HEK293 (cell line): ENCODE measurements around the gene MIR17HG.

Experiments
- CTCF ChIA-PET: fragments of 350-600 bp; formaldehyde crosslinking; extraction: SDS; loops from one replicate; lab custom pipeline; 2021; ENCODE audit warnings: antibody characterized with exemption; lab: Yijun Ruan, JAX
- POLR2A ChIA-PET: fragments of 300-600 bp; formaldehyde crosslinking; extraction: SDS; loops from one replicate; lab custom pipeline; 2020; ENCODE audit warnings: antibody characterized with exemption, inconsistent platforms; lab: Yijun Ruan, JAX
- H3K27ac ChIP-seq: fragments of 200-500 bp; sonication (Bioruptor generic); 2 replicates; pipeline ENCODE4 v1.5.1; 2014; ENCODE audit warnings: low read depth, low read length, control low read depth, inconsistent platforms; ENCODE audit errors: extremely low read depth
- H3K36me3 ChIP-seq, 2 experiments: fragments of 200-500 bp in 1 of 2; sonication (Bioruptor generic) in 1 of 2; 1 replicate in 1 of 2; 2 replicates in 1 of 2; pipeline ENCODE4 v1.5.1; 2014 to 2017; ENCODE audit warnings: inconsistent platforms in 2 of 2, low read length in 2 of 2; ENCODE audit not compliant: control insufficient read depth in 2 of 2, insufficient read depth in 1 of 2
- H3K4me1 ChIP-seq: fragments of 200-500 bp; sonication (Bioruptor generic); 2 replicates; pipeline ENCODE4 v1.5.1; 2014; ENCODE audit warnings: mild to moderate bottlenecking, low read length, inconsistent platforms; ENCODE audit not compliant: control insufficient read depth, insufficient read depth
- H3K4me3 ChIP-seq: 2 replicates; pipeline ENCODE4 v1.5.1; 2011; ENCODE audit warnings: low read depth, mild to moderate bottlenecking, control low read depth, low read length, moderate library complexity
- H3K9me3 ChIP-seq: fragments of 200-500 bp; sonication (Bioruptor generic); 2 replicates; pipeline ENCODE4 v1.5.1; 2014; ENCODE audit warnings: low read depth, low read length, inconsistent platforms; ENCODE audit not compliant: control insufficient read depth, insufficient read depth
- CTCF ChIP-seq: fragments of 450-650 bp; formaldehyde crosslinking; IDR thresholded peaks from 2 replicates; pipeline ENCODE4 v1.5.1; 2016; ENCODE audit warnings: missing biosample characterization, missing genetic modification characterization
- EGR2 ChIP-seq: fragments of 450-650 bp; formaldehyde crosslinking; IDR thresholded peaks from 2 replicates; pipeline ENCODE4 v1.5.1; 2016; ENCODE audit warnings: low read depth, missing biosample characterization, missing genetic modification characterization
- SCRT2 ChIP-seq: fragments of 450-650 bp; formaldehyde crosslinking; IDR thresholded peaks from 2 replicates; pipeline ENCODE4 v1.5.1; 2016; ENCODE audit warnings: missing biosample characterization, missing genetic modification characterization
- ZBTB21 ChIP-seq: fragments of 450-650 bp; formaldehyde crosslinking; IDR thresholded peaks from 2 replicates; pipeline ENCODE4 v1.5.1; 2017; ENCODE audit warnings: missing biosample characterization, missing genetic modification characterization
- ZBTB6 ChIP-seq: fragments of 450-650 bp; formaldehyde crosslinking; IDR thresholded peaks from 2 replicates; pipeline ENCODE4 v1.5.1; 2017; ENCODE audit warnings: missing biosample characterization, missing genetic modification characterization
- ZNF112 ChIP-seq: fragments of 450-650 bp; formaldehyde crosslinking; IDR thresholded peaks from 2 replicates; pipeline ENCODE4 v1.5.0; 2017; ENCODE audit warnings: missing biosample characterization, missing genetic modification characterization
- ZNF354C ChIP-seq: fragments of 450-650 bp; formaldehyde crosslinking; IDR thresholded peaks from 2 replicates; pipeline ENCODE4 v1.5.1; 2016; ENCODE audit warnings: missing biosample characterization, missing genetic modification characterization, low read depth, borderline replicate concordance
- ZNF501 ChIP-seq: fragments of 450-650 bp; formaldehyde crosslinking; IDR thresholded peaks from 2 replicates; pipeline ENCODE4 v1.5.1; 2016; ENCODE audit warnings: missing biosample characterization, missing genetic modification characterization
- ZNF514 ChIP-seq: fragments of 450-650 bp; formaldehyde crosslinking; IDR thresholded peaks from 2 replicates; pipeline ENCODE4 v1.5.1; 2016; ENCODE audit warnings: missing biosample characterization, missing genetic modification characterization
- ZNF560 ChIP-seq: fragments of 450-650 bp; formaldehyde crosslinking; IDR thresholded peaks from 2 replicates; pipeline ENCODE4 v1.5.1; 2017; ENCODE audit warnings: missing biosample characterization, missing genetic modification characterization, borderline replicate concordance
- ZNF571 ChIP-seq: fragments of 450-650 bp; formaldehyde crosslinking; IDR thresholded peaks from 2 replicates; pipeline ENCODE4 v1.5.0; 2017; ENCODE audit warnings: missing biosample characterization, missing genetic modification characterization
- ZNF629 ChIP-seq: fragments of 450-650 bp; formaldehyde crosslinking; IDR thresholded peaks from 2 replicates; pipeline ENCODE4 v1.5.1; 2017; ENCODE audit warnings: missing biosample characterization, missing genetic modification characterization
- ZNF791 ChIP-seq: fragments of 450-650 bp; formaldehyde crosslinking; IDR thresholded peaks from 2 replicates; pipeline ENCODE4 v1.5.1; 2016; ENCODE audit warnings: missing biosample characterization, missing genetic modification characterization

MIR17HG gene

GRCh38 chr13:91353494-91353893 is 6.0 kb downstream of the MIR17HG start:
- ChIA-PET POLR2A (no interaction called here), CTCF (no interaction called here)

GRCh38 chr13:91355099-91355825 is 7.8 kb downstream of the MIR17HG start:
- H3K36me3 ChIP-seq: peaks cover 0 to 82% of the 10 kb centered on the region in 2 experiments; a peak in 1 of 3 replicates
- no peak overlapping the region for H3K27ac ChIP-seq
- H3K4me1 ChIP-seq: no peaks in the 10 kb centered on the region
- no peak overlapping the region for H3K4me3 ChIP-seq
- CTCF ChIA-PET: no interaction called here
- no peaks in the 10 kb centered on the region for H3K9me3 ChIP-seq
- no peak for TF ChIP-seq ZNF629
- POLR2A ChIA-PET: no interaction called here

More at GRCh38 chr13:91353494-91353893, 6.0 kb downstream of the MIR17HG start:
- no peak for TF ChIP-seq ZNF571 (tag by site-specific recombination)
- TF ChIP-seq ZNF501 (tag by site-specific recombination): no peak
- no peak for TF ChIP-seq ZNF514 (tag by site-specific recombination)
- TF ChIP-seq ZBTB6: no peak
- TF ChIP-seq ZNF791 (tag by site-specific recombination): no peak
- no peak for TF ChIP-seq ZNF560 (tag by site-specific recombination)
- no peak for TF ChIP-seq CTCF (tag by site-specific recombination)
- TF ChIP-seq ZNF112 (tag by site-specific recombination): no peak
- TF ChIP-seq EGR2 (tag by site-specific recombination): no peak
- TF ChIP-seq ZNF354C (tag by site-specific recombination): no peak
- Histone ChIP-seq H3K9me3 (no peaks in the 10 kb centered on the region), H3K36me3 (peaks cover 0 to 96% of the 10 kb centered on the region in 2 experiments; a peak in 1 of 3 replicates), H3K27ac (no peak overlapping the region), H3K4me1 (no peaks in the 10 kb centered on the region), H3K4me3 (no peak overlapping the region)

- Histone ChIP-seq H3K9me3 (no peaks in the 10 kb centered on the region), H3K36me3 (peaks cover 0 to 74% of the 10 kb centered on the region in 2 experiments; a peak in 1 of 3 replicates), H3K4me3 (no peak overlapping the region), H3K27ac (no peak overlapping the region), H3K4me1 (no peaks in the 10 kb centered on the region)
- ChIA-PET CTCF (no interaction called here), POLR2A (no interaction called here)
- TF ChIP-seq ZBTB21 (tag by site-specific recombination) (no peak), SCRT2 (tag by site-specific recombination) (peak; percentile 61)
Measured at GRCh38 chr13:91355826-91356710, 8.6 kb downstream of the MIR17HG start.
